HG03280 (cell line): Measurements from ENCODE around the gene MYOCD.
A peak's percentile ranks its signal among the peaks of the same experiment; 100 is the strongest.

Source experiments
- ATAC-seq: cut with Tn5 transposase; IDR thresholded peaks from one replicate; pipeline ENCODE4 v1.9.1; 2021; ENCODE audit warnings: mild to moderate bottlenecking, moderate library complexity; ENCODE audit not compliant: unreplicated experiment

Gene MYOCD

GRCh38 chr17:12743046-12743445 lies 77.4 kb downstream of the MYOCD start:
- no peak for ATAC-seq

GRCh38 chr17:12744298-12744697 lies 78.6 kb downstream of the MYOCD start:
- no peak for ATAC-seq

DNA sequence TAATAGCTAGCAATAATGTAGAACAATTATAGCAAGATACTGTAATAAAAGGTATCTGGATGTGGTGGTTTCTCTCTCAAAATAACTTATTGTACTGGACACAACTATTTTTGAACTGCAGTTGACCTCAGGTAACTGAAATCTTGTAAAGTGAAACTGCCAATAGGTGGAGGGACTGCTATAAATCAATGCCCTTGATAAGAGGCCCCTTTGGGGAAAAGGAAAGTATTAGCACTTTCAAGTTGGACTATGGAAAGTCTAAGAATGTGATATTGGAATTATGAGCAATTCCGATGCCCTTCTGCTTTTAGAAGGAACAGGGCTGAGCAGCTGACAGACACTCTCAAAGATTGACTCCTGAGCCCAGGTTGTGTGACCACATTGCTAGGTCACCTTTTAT lies 79.1 kb downstream of the MYOCD start:
- ATAC-seq, result no peak

DNA sequence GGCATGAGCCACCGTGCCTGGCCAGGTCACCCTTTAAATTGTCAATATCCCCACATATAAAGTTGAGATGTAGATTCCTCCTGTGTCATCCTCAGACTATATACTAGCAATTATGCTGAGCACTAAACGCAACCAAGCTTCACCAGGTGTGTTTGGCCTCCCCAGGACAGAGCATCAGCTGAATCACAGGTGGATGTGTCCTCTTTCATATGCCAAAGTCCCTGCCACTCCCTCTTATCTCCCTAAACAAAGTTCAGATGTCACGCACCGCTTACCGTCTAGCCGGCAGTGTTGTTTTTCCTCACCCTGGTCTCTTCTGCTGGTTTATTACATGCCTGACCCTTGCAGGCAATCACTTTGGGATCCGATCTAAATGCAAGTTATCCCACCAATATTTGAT lies 79.8 kb downstream of the MYOCD start:
- ATAC-seq, result no peak

GRCh38 chr17:12756786-12757185 lies 91.1 kb downstream of the MYOCD start:
- no peak for ATAC-seq

- ATAC-seq, result no peak
Measured at GRCh38 chr17:12759090-12759489, 93.4 kb downstream of the MYOCD start.

- no peak for ATAC-seq
Measured at GRCh38 chr17:12765548-12765947, 99.9 kb downstream of the MYOCD start.

GRCh38 chr17:12768255-12768654 lies 102.6 kb downstream of the MYOCD start:
- ATAC-seq, result no peak

DNA sequence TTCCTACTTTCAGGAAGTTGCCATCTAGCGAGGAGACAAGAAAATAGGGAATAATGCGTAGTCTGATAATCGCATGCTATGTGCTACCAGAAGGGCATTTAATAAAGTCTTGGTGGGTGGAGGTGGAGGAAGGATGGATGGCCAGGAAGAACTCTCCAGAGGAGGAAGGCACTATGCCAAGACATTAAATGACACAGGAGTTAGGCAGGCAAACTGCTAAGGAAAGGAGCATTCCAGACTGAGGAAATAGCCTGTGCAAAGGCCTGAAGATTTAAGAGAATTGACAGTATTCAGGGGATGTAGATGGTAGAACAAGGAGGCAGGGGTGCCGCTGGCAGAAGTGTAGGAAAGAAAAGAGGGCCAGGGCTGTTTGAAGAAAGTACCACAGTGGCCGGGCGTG lies 104.3 kb downstream of the MYOCD start:
- ATAC-seq, result no peak

GRCh38 chr17:12773153-12773552 lies 107.5 kb downstream of the MYOCD start:
- ATAC-seq, result no peak

DNA sequence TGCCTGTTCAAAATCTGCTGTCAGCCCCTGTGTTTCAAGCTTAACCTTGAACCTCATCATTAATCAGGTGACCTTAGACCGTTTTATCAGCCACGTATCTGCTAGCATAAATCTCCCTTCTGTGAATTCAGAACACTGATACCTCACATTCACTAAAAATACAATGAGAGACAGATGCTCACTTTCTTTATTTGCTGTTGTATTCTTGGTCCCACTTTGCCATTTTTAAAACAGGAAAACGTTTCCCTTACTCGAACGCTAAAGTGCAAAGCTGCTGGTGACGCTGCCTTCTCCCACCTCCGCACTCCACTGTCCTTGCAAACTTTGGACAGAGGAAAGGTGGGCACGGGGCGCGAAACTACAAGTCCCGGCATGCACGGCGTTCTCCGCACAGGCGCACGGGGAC lies 123.4 kb downstream of the MYOCD start:
- ATAC-seq, result peak; percentile 79

DNA sequence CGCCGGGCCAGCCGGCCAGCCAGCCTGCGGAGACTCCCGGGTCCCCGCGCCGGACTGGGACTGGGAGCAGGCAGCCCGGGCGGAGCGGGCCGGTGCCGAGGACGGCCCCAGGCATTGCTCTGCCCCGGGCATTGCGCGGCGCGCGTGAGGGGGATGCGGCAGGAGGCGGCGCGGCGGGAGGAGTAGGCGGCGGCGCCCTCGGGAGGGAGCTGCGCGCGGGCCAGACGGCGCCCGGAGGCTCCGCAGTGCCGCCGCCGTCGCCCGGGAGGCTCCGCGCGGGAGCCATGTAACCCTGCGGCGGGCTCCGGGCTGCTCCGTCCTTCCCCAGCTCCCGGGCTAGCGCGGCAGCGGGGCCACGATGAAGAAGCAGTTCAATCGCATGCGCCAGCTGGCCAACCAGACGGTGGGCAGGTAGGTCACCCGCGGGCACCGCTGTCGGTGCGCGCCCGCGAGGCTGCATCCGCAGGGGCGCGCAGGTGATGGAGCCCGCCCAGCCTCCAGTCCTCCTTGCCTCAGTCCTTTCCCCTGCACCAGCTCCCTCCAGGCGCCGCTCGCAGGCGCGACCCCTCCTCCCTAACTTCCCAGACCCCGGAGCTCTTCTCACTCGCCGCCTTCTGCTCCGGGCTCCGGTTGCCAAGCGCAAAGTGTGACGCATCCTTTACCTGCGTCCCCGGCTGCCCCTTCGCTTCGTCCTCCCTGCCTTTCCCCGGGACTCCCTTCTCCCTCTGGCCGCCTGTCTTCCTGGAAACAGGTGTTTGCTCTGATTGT lies 124.0 kb downstream of the MYOCD start, which contains the start of gene ARHGAP44:
Gene ARHGAP44, plus strand, starts transcription at position 18 of the 768 bp plus-strand sequence. Its CDS starts 341 bp downstream, at position 359.
- ATAC-seq, result peak; percentile 75

GRCh38 chr17:12790249-12791106 lies 124.8 kb downstream of the MYOCD start:
- no peak for ATAC-seq

DNA sequence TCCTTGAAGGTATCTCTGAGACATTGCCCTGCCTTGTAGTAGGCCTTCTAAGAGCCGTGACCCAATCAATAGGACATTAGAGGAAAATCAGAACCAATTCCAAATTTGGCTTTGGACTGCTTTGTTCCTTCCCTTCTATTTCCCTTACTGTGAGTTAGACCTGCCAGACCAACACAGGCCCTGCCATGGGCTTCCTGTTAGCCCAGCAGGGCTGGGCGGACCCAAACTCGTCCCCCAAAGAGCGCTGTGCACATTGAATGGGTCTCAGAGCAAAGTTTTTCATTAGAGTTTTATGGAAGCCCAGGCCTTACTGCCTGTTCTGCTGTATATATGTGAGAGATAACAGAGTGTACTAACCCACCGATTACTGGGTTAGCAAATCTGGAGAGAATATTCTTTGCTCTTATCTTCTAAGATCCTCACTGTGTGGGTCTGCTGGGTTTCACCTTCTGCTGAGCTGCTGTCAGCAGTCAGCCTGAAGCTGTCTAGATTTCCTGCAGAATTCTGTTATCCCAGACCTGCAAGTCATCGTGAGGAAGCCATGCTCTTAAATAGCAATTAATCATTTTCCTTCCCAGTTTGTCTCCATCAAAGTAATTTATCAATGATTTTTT lies 129.3 kb downstream of the MYOCD start:
- ATAC-seq, result no peak

DNA sequence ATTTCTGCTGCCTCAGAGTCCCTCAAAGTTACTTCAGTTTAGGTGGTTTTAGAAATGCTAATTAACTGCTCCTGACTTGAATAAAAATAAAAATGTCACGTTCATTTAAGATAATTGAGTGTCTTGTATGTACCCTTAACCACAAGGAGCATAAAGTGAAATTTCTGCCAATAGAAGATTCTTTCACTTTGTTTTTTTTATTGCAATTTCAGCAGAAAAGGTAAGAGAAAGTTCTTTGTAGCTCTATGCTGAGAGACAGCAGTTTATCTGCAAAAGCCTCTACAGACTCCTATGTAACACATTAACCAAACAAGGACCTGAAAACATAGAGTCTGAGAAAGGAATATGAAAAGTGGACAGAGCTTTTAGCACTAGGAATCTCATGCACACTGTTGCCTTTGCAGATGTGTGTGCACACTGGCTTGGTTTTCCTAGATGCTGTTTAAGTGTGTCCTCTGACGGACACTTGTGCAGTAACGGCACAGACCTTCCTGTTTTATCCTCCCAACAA lies 135.2 kb downstream of the MYOCD start:
- ATAC-seq, result no peak

GRCh38 chr17:12806630-12807029 lies 140.9 kb downstream of the MYOCD start:
- no peak for ATAC-seq

GRCh38 chr17:12808723-12809122 lies 143.0 kb downstream of the MYOCD start:
- ATAC-seq, result no peak

- ATAC-seq, result no peak
Measured at GRCh38 chr17:12812877-12813276, 147.2 kb downstream of the MYOCD start.

GRCh38 chr17:12813664-12814063 lies 148.0 kb downstream of the MYOCD start:
- no peak for ATAC-seq

- no peak for ATAC-seq
Measured at GRCh38 chr17:12814718-12815117, 149.0 kb downstream of the MYOCD start.

GRCh38 chr17:12815642-12816141 lies 150.0 kb downstream of the MYOCD start:
- ATAC-seq, result peak; percentile 99
